ENCODE data around the gene ACSS1.

The ACSS1 gene

GRCh38 chr20:25046181-25046641 is 11.7 kb downstream of the ACSS1 start:
- no peak for DNase-seq

DNA sequence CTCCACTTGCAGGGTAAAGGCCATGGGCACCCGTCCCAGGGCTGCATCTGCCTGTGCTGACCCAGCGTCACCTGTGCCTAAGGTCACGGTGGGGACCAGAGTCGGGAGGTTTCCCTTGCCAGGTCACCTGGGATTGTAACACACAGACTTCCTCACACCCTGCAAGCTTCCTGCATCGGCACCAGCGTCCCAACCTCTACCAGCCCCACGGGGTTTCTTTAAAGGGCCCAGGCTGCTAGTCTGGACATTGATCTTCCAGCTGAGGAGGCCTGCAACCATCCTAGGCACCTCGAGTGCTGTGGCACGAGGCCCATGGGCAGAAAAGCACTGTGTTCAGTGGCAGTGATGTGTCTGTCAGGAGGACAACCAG is 12.6 kb downstream of the ACSS1 start:
- DNase-seq: no peak

DNA sequence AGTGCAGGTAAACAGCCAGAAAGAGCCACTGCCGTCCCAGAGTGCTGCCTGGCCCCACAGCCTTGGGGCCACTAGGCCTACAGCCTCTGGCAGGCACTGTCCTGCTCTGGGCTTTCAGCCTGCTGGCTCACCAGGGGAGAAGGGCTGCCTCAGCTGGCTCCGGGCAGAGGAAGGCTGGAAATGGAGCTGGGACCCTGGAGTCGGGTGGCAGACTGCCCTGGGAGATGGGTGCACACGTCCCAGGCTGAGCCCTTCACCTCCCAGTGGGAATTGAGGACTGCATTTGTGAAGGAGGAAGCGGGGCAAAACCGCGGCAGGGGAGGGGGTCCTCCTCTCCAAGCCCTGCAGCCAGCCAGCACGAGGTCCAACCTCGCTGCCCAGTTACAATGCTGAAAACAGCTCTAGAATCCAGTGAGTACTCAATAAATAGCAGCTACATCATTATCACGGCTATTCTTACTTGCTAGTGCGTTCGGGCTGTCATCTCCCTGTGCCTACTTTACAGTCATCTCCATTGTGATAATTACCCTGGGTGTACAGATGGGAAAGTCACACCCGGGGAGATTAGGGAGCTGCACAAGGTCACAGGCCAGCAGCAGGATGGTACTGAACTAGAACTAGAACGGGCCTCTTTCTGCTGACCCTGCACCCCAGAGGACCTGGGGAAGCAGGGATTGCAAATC is 13.1 kb downstream of the ACSS1 start:
- no peak for DNase-seq

- DNase-seq: no peak
Observed at GRCh38 chr20:25044261-25044560, 13.7 kb downstream of the ACSS1 start.

DNA sequence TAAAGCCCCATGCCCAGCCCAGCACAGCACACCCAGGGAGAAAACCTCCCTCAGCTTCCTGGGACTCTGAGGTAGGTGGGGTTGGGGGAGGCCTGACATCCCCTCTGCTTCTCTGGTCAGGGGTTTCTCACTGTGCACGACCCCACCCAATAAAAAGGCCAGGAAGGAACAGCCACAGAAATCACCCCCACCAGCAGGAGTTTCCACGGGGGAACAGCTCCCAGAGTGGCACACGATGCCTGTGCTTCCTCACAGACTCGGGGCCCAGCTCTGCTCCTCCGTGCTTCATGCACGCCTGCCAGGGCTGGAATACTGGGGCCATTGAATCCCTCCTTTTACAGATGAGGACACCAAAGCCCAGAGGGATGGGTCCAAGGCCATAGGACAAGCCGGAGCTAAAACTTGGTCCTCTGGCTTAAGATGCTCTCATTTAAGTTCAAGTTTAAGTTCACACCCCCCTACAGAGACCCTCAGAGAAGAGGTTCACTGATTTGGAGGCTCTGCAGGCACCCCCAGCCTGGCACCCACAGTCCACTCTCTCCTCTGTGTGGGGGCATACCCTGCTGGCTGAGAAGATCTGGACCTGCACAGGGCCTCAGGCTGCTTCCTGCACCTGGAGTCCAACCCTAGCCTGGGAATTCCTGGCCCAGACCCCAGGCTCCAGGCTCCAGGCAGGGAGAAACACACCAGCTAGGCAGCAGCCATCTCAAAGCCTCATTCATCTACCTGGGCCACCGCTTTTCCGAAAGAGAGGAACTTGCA is 14.3 kb downstream of the ACSS1 start:
- DNase-seq: no peak

GRCh38 chr20:25042531-25043498 is 15.1 kb downstream of the ACSS1 start:
- DNase-seq: peak; percentile 10

- no peak for DNase-seq
Observed at GRCh38 chr20:25041813-25042530, 16.0 kb downstream of the ACSS1 start.

- no peak for DNase-seq
Observed at GRCh38 chr20:25040438-25040831, 17.5 kb downstream of the ACSS1 start.

- no peak for DNase-seq
Observed at GRCh38 chr20:25039697-25040437, 18.1 kb downstream of the ACSS1 start.

DNA sequence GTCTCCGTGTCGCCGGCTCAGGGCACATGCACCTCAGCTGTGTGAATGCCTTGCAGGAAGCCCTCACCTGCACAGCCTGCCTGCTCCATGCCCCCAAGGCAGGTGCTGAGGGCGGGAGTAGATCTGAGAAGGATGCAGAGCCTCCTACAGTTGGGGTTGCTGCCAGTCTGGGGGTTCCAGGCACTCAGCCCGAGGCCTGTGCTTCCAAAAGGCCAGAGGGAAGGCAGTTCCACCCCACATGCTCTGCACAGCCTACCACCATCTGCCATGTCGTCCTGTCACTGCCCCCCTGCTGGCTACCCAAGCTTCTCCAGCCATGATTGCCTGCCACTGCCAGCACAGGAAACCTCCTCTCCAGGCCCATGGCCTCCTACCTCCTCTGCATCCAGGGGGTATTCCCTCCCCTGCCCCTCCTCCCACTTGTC is 19.3 kb downstream of the ACSS1 start:
- no peak for DNase-seq

GRCh38 chr20:25038103-25038410 is 19.9 kb downstream of the ACSS1 start:
- no peak for DNase-seq

GRCh38 chr20:25037288-25038102 is 20.4 kb downstream of the ACSS1 start:
- DNase-seq: no peak

- DNase-seq: no peak
Observed at GRCh38 chr20:25036331-25036936, 21.5 kb downstream of the ACSS1 start.

DNA sequence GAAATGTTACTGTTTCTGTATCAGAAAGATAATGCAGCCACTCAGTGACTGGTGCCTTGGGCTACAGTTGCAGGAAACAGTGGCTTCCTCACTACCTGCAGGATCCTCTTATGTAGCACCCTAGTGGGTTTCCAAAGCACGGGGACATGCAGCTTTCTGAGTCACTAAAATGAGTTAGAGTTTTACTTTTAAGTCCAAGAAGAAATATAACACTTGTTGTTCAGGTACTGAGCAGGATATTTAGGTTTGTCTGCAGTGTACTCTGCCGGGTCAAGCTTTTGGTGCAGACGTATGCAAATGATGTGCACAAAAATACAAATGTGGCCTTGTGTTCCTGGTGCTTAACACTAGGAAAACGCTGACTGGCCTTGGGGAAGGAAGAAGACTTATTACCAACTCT is 22.0 kb downstream of the ACSS1 start:
- no peak for DNase-seq

GRCh38 chr20:25033924-25034300 is 24.0 kb downstream of the ACSS1 start:
- no peak for DNase-seq

DNA sequence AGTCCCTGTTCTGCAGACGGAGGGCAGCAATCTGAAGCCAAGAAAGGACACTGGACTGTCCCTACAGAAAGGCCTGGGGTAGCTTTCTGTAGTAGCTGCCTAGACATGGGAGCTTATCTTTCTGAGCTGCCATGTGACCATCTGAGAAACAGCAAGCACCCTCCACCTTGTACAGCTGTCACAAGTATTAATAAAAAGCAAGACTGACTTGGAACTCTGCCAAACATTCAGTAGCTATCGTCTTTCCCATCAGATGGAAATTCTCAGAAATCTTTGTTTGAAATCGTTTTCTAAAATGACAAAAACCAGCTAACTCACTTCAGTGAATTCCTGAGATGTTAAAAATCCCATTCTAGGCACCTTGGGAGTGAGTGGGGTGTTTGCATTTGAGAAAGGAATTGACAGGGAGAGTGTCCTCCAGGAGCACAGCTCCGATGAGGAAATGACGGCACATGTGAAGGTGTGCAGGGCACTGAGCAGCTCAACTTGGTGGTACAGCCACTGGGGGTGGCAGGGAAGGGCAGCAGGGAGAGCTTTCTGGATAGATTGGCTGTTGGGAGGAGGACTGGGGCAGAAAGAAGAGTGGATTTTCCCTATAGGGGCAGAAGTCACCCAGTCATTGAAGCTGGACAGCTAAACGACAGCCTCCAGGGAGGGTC is 24.5 kb downstream of the ACSS1 start:
- no peak for DNase-seq

GRCh38 chr20:25032478-25033264 is 25.3 kb downstream of the ACSS1 start:
- no peak for DNase-seq

DNA sequence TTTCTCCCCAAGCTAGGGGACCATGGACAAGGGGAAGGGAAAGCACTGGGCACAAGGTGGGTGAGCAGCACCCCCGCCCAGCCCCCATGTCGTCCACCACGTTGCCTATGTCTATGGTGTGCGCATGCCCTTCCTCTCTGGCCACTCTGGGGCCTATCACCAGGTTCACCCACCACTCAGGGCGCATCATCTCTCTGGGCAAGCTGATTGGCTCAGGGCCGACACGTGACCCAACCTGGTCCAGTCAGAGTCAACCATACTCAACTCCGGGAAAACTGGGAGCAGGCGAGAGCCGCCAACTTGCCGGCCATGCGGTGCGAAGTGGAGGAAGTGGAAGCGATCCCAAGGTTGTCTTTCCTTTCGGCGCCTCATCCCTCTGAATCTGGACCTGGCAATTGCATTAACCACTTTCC is 25.9 kb downstream of the ACSS1 start:
- DNase-seq: no peak

- DNase-seq: no peak
Observed at GRCh38 chr20:25031241-25031640, 26.7 kb downstream of the ACSS1 start.
